ENCODE results near the gene CHRNA4. TPM values are rescaled to one million over a fixed set of nuclear protein-coding genes. Genes with fewer than 3 reads are reported as not detected.

The CHRNA4 gene
- total RNA-seq, 1 experiment from 2014 or later: 2.4 TPM

DNA sequence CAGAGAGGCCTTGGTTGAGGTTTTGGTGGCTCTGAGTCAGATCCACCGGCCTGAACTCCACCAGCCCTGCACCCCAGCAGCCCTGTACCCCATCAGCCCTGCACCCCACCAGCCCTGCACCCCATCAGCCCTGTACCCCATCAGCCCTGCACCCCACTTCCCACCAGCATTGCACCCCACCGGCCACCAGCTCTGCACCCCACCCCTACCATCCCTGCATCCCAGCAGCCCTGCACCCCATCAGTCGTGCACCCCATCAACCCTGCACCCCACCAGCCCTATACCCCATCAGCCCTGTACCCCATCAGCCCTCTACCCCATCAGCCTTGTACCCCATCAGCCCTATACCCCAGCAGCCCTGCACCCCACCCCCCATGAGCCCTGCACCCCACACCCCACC lies 14.3 kb upstream of the CHRNA4 start:
- intact Hi-C loops (cut with micrococcal nuclease; ENCODE audit: unreplicated experiment): no loop called here
- ATAC-seq (no peak), DNase-seq (ENCODE audit: low read depth, low spot score) (no peak)
- in situ Hi-C loops (cut with HindIII; ENCODE audit: low pct_unique_long_range_greater_than_20kb, low sequenced_read_pairs): loop anchor here (25.0 kb wide), 1 partner anchor 88 kb away; the partner anchor contains the start of gene COL20A1
- Histone ChIP-seq H3K4me1 (ENCODE audit: control insufficient read depth, insufficient read depth, low read length) (no peaks in the 10 kb centered on the region; the same call in 1 of the 2 replicates), H3K4me3 (ENCODE audit: low read depth in 2 of 2, low read length in 2 of 2) (no peak overlapping the region), H3K27me3 (ENCODE audit: control insufficient read depth, insufficient read depth, low read length) (no peaks in the 10 kb centered on the region), H3K27ac (ENCODE audit: low read length) (no peak overlapping the region), H3K9me3 (ENCODE audit: control insufficient read depth, insufficient read depth, low read depth, low read length) (no peaks in the 10 kb centered on the region), H3K36me3 (ENCODE audit: control insufficient read depth, insufficient read depth, low read length) (no peaks in the 10 kb centered on the region)
- TF ChIP-seq, protein P1, sequence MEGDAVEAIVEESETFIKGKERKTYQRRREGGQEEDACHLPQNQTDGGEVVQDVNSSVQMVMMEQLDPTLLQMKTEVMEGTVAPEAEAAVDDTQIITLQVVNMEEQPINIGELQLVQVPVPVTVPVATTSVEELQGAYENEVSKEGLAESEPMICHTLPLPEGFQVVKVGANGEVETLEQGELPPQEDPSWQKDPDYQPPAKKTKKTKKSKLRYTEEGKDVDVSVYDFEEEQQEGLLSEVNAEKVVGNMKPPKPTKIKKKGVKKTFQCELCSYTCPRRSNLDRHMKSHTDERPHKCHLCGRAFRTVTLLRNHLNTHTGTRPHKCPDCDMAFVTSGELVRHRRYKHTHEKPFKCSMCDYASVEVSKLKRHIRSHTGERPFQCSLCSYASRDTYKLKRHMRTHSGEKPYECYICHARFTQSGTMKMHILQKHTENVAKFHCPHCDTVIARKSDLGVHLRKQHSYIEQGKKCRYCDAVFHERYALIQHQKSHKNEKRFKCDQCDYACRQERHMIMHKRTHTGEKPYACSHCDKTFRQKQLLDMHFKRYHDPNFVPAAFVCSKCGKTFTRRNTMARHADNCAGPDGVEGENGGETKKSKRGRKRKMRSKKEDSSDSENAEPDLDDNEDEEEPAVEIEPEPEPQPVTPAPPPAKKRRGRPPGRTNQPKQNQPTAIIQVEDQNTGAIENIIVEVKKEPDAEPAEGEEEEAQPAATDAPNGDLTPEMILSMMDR (IDR thresholded peaks at IDR 0.05): no peak
- TF ChIP-seq SIN3A (IDR thresholded peaks at IDR 0.05; ENCODE audit: borderline replicate concordance, insufficient read depth, low read depth, low read length) (no peak), REST (IDR thresholded peaks at IDR 0.05; ENCODE audit: insufficient read depth in 1 of 2, low read depth in 2 of 2, low read length in 1 of 2) (no peak)
- CTCF ChIA-PET: no interaction called here
- no TSS peak for BruUV-seq (replicated peaks)
- POLR2A ChIA-PET: no interaction called here

GRCh38 chr20:63374504-63374903 lies 13.4 kb upstream of the CHRNA4 start:
- ChIA-PET POLR2A (no interaction called here), CTCF (no interaction called here)

More at GRCh38 chr20:63374504-63374903, 13.4 kb upstream of the CHRNA4 start:
- H3K4me3 ChIP-seq (ENCODE audit: low read depth in 2 of 2, low read length in 2 of 2): no peak overlapping the region
- H3K36me3 ChIP-seq (ENCODE audit: control insufficient read depth, insufficient read depth, low read length): no peaks in the 10 kb centered on the region
- DNase-seq (ENCODE audit: low read depth, low spot score) (no peak), ATAC-seq (no peak)
- TF ChIP-seq POLR2AphosphoS5 (IDR thresholded peaks at IDR 0.05; ENCODE audit: low read depth, low read length): no peak
- no peak for TF ChIP-seq SIN3A (IDR thresholded peaks at IDR 0.05; ENCODE audit: borderline replicate concordance, insufficient read depth, low read depth, low read length)
- TF ChIP-seq TCF7L2 (IDR thresholded peaks at IDR 0.05; ENCODE audit: low read depth, low read length): no peak
- TF ChIP-seq, protein P1 (IDR thresholded peaks at IDR 0.05): no peak
- no peak for TF ChIP-seq REST (IDR thresholded peaks at IDR 0.05; ENCODE audit: insufficient read depth in 1 of 2, low read depth in 2 of 2, low read length in 1 of 2)
- in situ Hi-C loops (cut with HindIII; ENCODE audit: low pct_unique_long_range_greater_than_20kb, low sequenced_read_pairs) (no loop called here), intact Hi-C loops (cut with micrococcal nuclease; ENCODE audit: unreplicated experiment) (no loop called here)
- H3K27ac ChIP-seq (ENCODE audit: low read length): no peak overlapping the region
- no peaks in the 10 kb centered on the region for H3K9me3 ChIP-seq (ENCODE audit: control insufficient read depth, insufficient read depth, low read depth, low read length)
- no TSS peak for BruUV-seq (replicated peaks)
- H3K27me3 ChIP-seq (ENCODE audit: control insufficient read depth, insufficient read depth, low read length): no peaks in the 10 kb centered on the region
- no peaks in the 10 kb centered on the region; the same call in 1 of the 2 replicates for H3K4me1 ChIP-seq (ENCODE audit: control insufficient read depth, insufficient read depth, low read length)
